Suprapubic skin (tissue), 4 donors: ENCODE measurements around the gene SLC16A4. TPM values are rescaled to one million over a fixed set of nuclear protein-coding genes. Genes with fewer than 3 reads are reported as not detected.

ENCODE experiments used
- DNase-seq, 2 donors: peaks; one replicate each; pipeline ENCODE4 v3.0.0-alpha.2; 2019; ENCODE audit warnings: low spot score in 2 of 2
- H3K27ac ChIP-seq: fragments of 200-600 bp; sonication (generic); one replicate; pipeline ENCODE4 v1.5.1; 2019
- H3K27me3 ChIP-seq: fragments of 200-600 bp; sonication (generic); one replicate; pipeline ENCODE4 v1.5.1; 2019
- H3K36me3 ChIP-seq: fragments of 200-600 bp; sonication (generic); one replicate; pipeline ENCODE4 v1.5.1; 2019
- H3K4me1 ChIP-seq: fragments of 200-600 bp; sonication (generic); one replicate; pipeline ENCODE4 v1.5.1; 2019
- H3K4me3 ChIP-seq: fragments of 200-600 bp; sonication (generic); one replicate; pipeline ENCODE4 v1.5.1; 2019; ENCODE audit warnings: mild to moderate bottlenecking
- H3K9me3 ChIP-seq: fragments of 200-600 bp; sonication (generic); one replicate; pipeline ENCODE4 v1.5.1; 2019
- CTCF ChIP-seq, 2 donors: fragments of 200-600 bp in 1 of 2; fragments of 450-650 bp in 1 of 2; sonication (generic) in 1 of 2; IDR thresholded peaks; one replicate each; pipeline ENCODE4 v1.5.1; 2016 to 2019; ENCODE audit warnings: antibody characterized with exemption in 2 of 2, mild to moderate bottlenecking in 1 of 2, moderate library complexity in 1 of 2
- EP300 ChIP-seq: sonication (generic); formaldehyde crosslinking; IDR thresholded peaks from one replicate; pipeline ENCODE4 v1.6.1; 2017; ENCODE audit warnings: antibody characterized with exemption
- POLR2A ChIP-seq, 2 donors: fragments of 450-650 bp; IDR thresholded peaks; one replicate each; pipeline ENCODE4 v1.6.1; 2017; ENCODE audit warnings: antibody characterized with exemption in 2 of 2, mild to moderate bottlenecking in 2 of 2, moderate library complexity in 2 of 2
- POLR2AphosphoS5 ChIP-seq, 3 donors: sonication (generic); formaldehyde crosslinking; IDR thresholded peaks; one replicate each; pipeline ENCODE4 v1.6.1; 2017; ENCODE audit warnings: antibody characterized with exemption in 3 of 3
- WGBS: methylation state at CpG from one replicate; pipeline ENCODE4 v1.1.5; 2018; 5-methylcytosine and 5-hydroxymethylcytosine counted together
- total RNA-seq, 4 donors: library from RNA; depleted of rRNA; stranded (reverse); fragments of >200 nt; gene quantifications; one replicate each; pipeline ENCODE4 v1.1.0, GENCODE V29; 2016

The SLC16A4 gene
- total RNA-seq, 4 donors from 2014 or later, result 0.52 to 2.1 (median 1.9) TPM

GRCh38 chr1:110383251-110383990, 7.4 kb downstream of the SLC16A4 start:
- Histone ChIP-seq H3K4me1 (no peaks in the 10 kb centered on the region), H3K27me3 (no peaks in the 10 kb centered on the region), H3K36me3 (peaks cover 5% of the 10 kb centered on the region), H3K27ac (no peak overlapping the region), H3K9me3 (no peaks in the 10 kb centered on the region), H3K4me3 (no peak overlapping the region)
- WGBS, result 46% methylated on average over 5 of the region's 5 CpGs
- TF ChIP-seq EP300, result no peak
- TF ChIP-seq CTCF (IDR thresholded peaks at IDR 0.05), result no peak
- TF ChIP-seq POLR2AphosphoS5 (IDR thresholded peaks at IDR 0.05), result no peak
- TF ChIP-seq POLR2A (IDR thresholded peaks at IDR 0.05), result no peak
- no peak for DNase-seq

- 86% methylated on average over 10 of the region's 10 CpGs for WGBS
- Histone ChIP-seq H3K27me3 (no peaks in the 10 kb centered on the region), H3K27ac (no peak overlapping the region), H3K4me1 (no peaks in the 10 kb centered on the region), H3K9me3 (no peaks in the 10 kb centered on the region), H3K4me3 (no peak overlapping the region), H3K36me3 (peaks cover 21% of the 10 kb centered on the region)
- DNase-seq, result no peak
- TF ChIP-seq CTCF (IDR thresholded peaks at IDR 0.05) (no peak), POLR2AphosphoS5 (IDR thresholded peaks at IDR 0.05) (no peak), EP300 (no peak), POLR2A (IDR thresholded peaks at IDR 0.05) (no peak)
Observed at GRCh38 chr1:110380672-110381283, 10.0 kb downstream of the SLC16A4 start.

- H3K4me1 ChIP-seq, result no peaks in the 10 kb centered on the region
- H3K27me3 ChIP-seq, result no peaks in the 10 kb centered on the region
- TF ChIP-seq CTCF (IDR thresholded peaks at IDR 0.05) (no peak), EP300 (no peak), POLR2A (IDR thresholded peaks at IDR 0.05) (no peak), POLR2AphosphoS5 (IDR thresholded peaks at IDR 0.05) (no peak)
- no peak overlapping the region for H3K27ac ChIP-seq
- peaks cover 44% of the 10 kb centered on the region for H3K36me3 ChIP-seq
- no peaks in the 10 kb centered on the region for H3K9me3 ChIP-seq
- 90% methylated on average over 1 of the region's 1 CpG for WGBS
- no peak overlapping the region for H3K4me3 ChIP-seq
- DNase-seq, result no peak
Observed at GRCh38 chr1:110375490-110375889, 15.3 kb downstream of the SLC16A4 start.

- 29% methylated on average over 1 of the region's 1 CpG for WGBS
- no peaks in the 10 kb centered on the region for H3K4me1 ChIP-seq
- DNase-seq, result no peak
- no peaks in the 10 kb centered on the region for H3K9me3 ChIP-seq
- peaks cover 23% of the 10 kb centered on the region for H3K36me3 ChIP-seq
- H3K27ac ChIP-seq, result no peak overlapping the region
- TF ChIP-seq EP300 (no peak), POLR2AphosphoS5 (IDR thresholded peaks at IDR 0.05) (no peak), POLR2A (IDR thresholded peaks at IDR 0.05) (no peak), CTCF (IDR thresholded peaks at IDR 0.05) (no peak)
- H3K4me3 ChIP-seq, result no peak overlapping the region
- no peaks in the 10 kb centered on the region for H3K27me3 ChIP-seq
Observed at GRCh38 chr1:110370827-110371226, 20.0 kb downstream of the SLC16A4 start.

- DNase-seq, result no peak
- Histone ChIP-seq H3K36me3 (peaks cover 3% of the 10 kb centered on the region), H3K4me1 (no peaks in the 10 kb centered on the region), H3K27me3 (no peaks in the 10 kb centered on the region), H3K9me3 (no peaks in the 10 kb centered on the region), H3K27ac (no peak overlapping the region), H3K4me3 (no peak overlapping the region)
- 91% methylated on average over 3 of the region's 3 CpGs for WGBS
- TF ChIP-seq POLR2A (IDR thresholded peaks at IDR 0.05), result no peak
- TF ChIP-seq CTCF (IDR thresholded peaks at IDR 0.05), result no peak
- TF ChIP-seq EP300, result no peak
- no peak for TF ChIP-seq POLR2AphosphoS5 (IDR thresholded peaks at IDR 0.05)
Observed at GRCh38 chr1:110364221-110364620, 26.6 kb downstream of the SLC16A4 start.
